ENCODE results near the gene CLDN11. TPM values are rescaled to one million over a fixed set of nuclear protein-coding genes. Genes with fewer than 3 reads are reported as not detected.

The CLDN11 gene
- total RNA-seq, result 18.2 TPM

GRCh38 chr3:170418422-170419398 lies at the start of gene CLDN11:
Gene CLDN11 (plus strand): TSS chr3:170418868. CDS start chr3:170419067, 199 bp downstream.

Other genes with a start within 250 kb of the CLDN11 start
- gene PHC3, start 237.1 kb upstream of the CLDN11 start, total RNA-seq, result 46.1 TPM
- 89.5 TPM for gene PRKCI, start 196.4 kb upstream of the CLDN11 start, total RNA-seq
- gene SKIL, start 61.2 kb upstream of the CLDN11 start, total RNA-seq, result 128 TPM
- gene SLC7A14, start 167.2 kb downstream of the CLDN11 start, total RNA-seq, result 32.1 TPM